22Rv1 (cell line): Measurements from ENCODE around the gene TNFAIP8L1.

ENCODE experiments used
- CTCF ChIP-seq: fragments of 450-650 bp; IDR thresholded peaks from 2 replicates; pipeline ENCODE4 v1.5.1; 2017; ENCODE audit warnings: mild to moderate bottlenecking
- ZFX ChIP-seq: fragments of 450-650 bp; IDR thresholded peaks from 2 replicates; pipeline ENCODE4 v1.6.1; 2017; ENCODE audit warnings: antibody characterized with exemption, borderline replicate concordance

GRCh38 chr19:4635754-4636116 lies 3.6 kb upstream of the TNFAIP8L1 start:
- TF ChIP-seq CTCF (no peak), ZFX (no peak)
